Keratinocyte (primary cell): ENCODE results near the gene HPSE2. TPM values are rescaled to one million over a fixed set of nuclear protein-coding genes. Genes with fewer than 3 reads are reported as not detected.

Experiments used
- DNase-seq: peaks from one replicate; pipeline ENCODE4 v3.0.0-alpha.2; 2011; ENCODE audit warnings: low read depth, missing footprints, low spot score
- FAIRE-seq: peaks from 2 replicates; lab custom pipeline; 2011; peaks lifted over from hg19 to GRCh38; lab: Jason Lieb, UNC
- H2AFZ ChIP-seq: 2 replicates; pipeline ENCODE4 v1.6.0; 2012; ENCODE audit warnings: low read length, control low read depth, inconsistent platforms; ENCODE audit not compliant: control insufficient read depth
- H3K27ac ChIP-seq: 2 replicates; pipeline ENCODE4 v1.5.1; 2011; ENCODE audit warnings: low read length; ENCODE audit not compliant: control insufficient read depth, insufficient read depth
- H3K27me3 ChIP-seq: 3 replicates; pipeline ENCODE4 v1.6.0; 2011; ENCODE audit warnings: low read length; ENCODE audit not compliant: control insufficient read depth, insufficient read depth; ENCODE audit errors: extremely low read depth
- H3K36me3 ChIP-seq, 2 experiments: 2 replicates in 1 of 2; 3 replicates in 1 of 2; pipeline ENCODE4 v1.5.1; 2011; ENCODE audit warnings: low read length in 2 of 2, mild to moderate bottlenecking in 1 of 2; ENCODE audit not compliant: control insufficient read depth in 2 of 2, insufficient read depth in 2 of 2; ENCODE audit errors: extremely low read depth in 1 of 2
- H3K4me1 ChIP-seq: 3 replicates; pipeline ENCODE4 v1.5.1; 2011; ENCODE audit warnings: low read length; ENCODE audit not compliant: control insufficient read depth, insufficient read depth; ENCODE audit errors: extremely low read depth
- H3K4me2 ChIP-seq: 3 replicates; pipeline ENCODE4 v1.6.0; 2011; ENCODE audit warnings: low read depth, low read length; ENCODE audit not compliant: control insufficient read depth, insufficient read depth; ENCODE audit errors: extremely low read depth
- H3K4me3 ChIP-seq, 3 experiments: fragments of 200-600 bp in 1 of 3; sonication (generic) in 1 of 3; 2 replicates in 2 of 3; 3 replicates in 1 of 3; pipeline ENCODE4 v1.5.1; 2011 to 2016; ENCODE audit warnings: low read length in 3 of 3, mild to moderate bottlenecking in 3 of 3, control low read depth in 2 of 3, inconsistent platforms in 1 of 3, low read depth in 1 of 3, mixed read lengths in 1 of 3, mixed run types in 1 of 3, moderate library complexity in 1 of 3; ENCODE audit not compliant: control insufficient read depth in 2 of 3, insufficient read depth in 2 of 3; ENCODE audit errors: extremely low read depth in 1 of 3
- H3K79me2 ChIP-seq: 2 replicates; pipeline ENCODE4 v1.6.0; 2012; ENCODE audit warnings: low read length; ENCODE audit not compliant: control insufficient read depth, insufficient read depth
- H3K9ac ChIP-seq: 3 replicates; pipeline ENCODE4 v1.6.0; 2011; ENCODE audit warnings: low read length; ENCODE audit not compliant: control insufficient read depth, insufficient read depth; ENCODE audit errors: extremely low read depth
- H3K9me1 ChIP-seq: 3 replicates; pipeline ENCODE4 v1.6.0; 2011; ENCODE audit warnings: low read length; ENCODE audit not compliant: control insufficient read depth, insufficient read depth; ENCODE audit errors: extremely low read depth
- H3K9me3 ChIP-seq: 2 replicates; pipeline ENCODE4 v1.5.1; 2012; ENCODE audit warnings: low read depth, low read length; ENCODE audit not compliant: control insufficient read depth
- H4K20me1 ChIP-seq: 3 replicates; pipeline ENCODE4 v1.6.0; 2011; ENCODE audit warnings: low read length; ENCODE audit not compliant: control insufficient read depth, insufficient read depth; ENCODE audit errors: extremely low read depth
- CTCF ChIP-seq, 3 experiments: IDR thresholded peaks in 1 of 3; conservative IDR thresholded peaks in 1 of 3; optimal IDR thresholded peaks in 1 of 3; 2 replicates in 2 of 3; 3 replicates in 1 of 3; pipeline versions ENCODE3 to v1.5.1; 2011; ENCODE audit warnings: low read length in 3 of 3, mild to moderate bottlenecking in 3 of 3, moderate library complexity in 2 of 3, control low read depth in 1 of 3, inconsistent platforms in 1 of 3; ENCODE audit not compliant: insufficient read depth in 2 of 3; ENCODE audit errors: extremely low read depth in 1 of 3
- EZH2 ChIP-seq: IDR thresholded peaks from one replicate; pipeline ENCODE4 v1.6.1; 2012; ENCODE audit warnings: inconsistent platforms, mild to moderate bottlenecking, low read length, moderate library complexity
- dilution Hi-C: fragments of 300-500 bp; cut with MboI; formaldehyde crosslinking; loops from one replicate; pipeline ENCODE4 v1.7.0; 2020; ENCODE audit warnings: low sequenced_read_pairs; ENCODE audit not compliant: extremely low pct_ligation_motif_present
- polyA plus RNA-seq, 5 experiments: library from polyadenylated mRNA; depleted of rRNA in 3 of 5; stranded (reverse) in 3 of 5; stranded (forward) in 1 of 5; unstranded in 1 of 5; fragments of >200 nt; gene quantifications; 1 replicate in 1 of 5; 2 replicates in 3 of 5; 3 replicates in 1 of 5; pipeline versions ENCODE4 v1.2.1 to v1.2.3, GENCODE V29; 2011 to 2012; ENCODE audit warnings: missing spikeins in 2 of 5, low read depth in 1 of 5, low replicate concordance in 1 of 5

HPSE2 gene
- polyA plus RNA-seq, 1 donor (not counting 4 experiments of a cell fraction or from before 2014, with no cell fraction given) = 0.01 TPM

GRCh38 chr10:98673171-98673782, 562.4 kb downstream of the HPSE2 start:
- no peaks in the 10 kb centered on the region for H3K27me3 ChIP-seq
- H3K9me3 ChIP-seq = no peaks in the 10 kb centered on the region
- no peak overlapping the region for H3K4me3 ChIP-seq
- no peaks in the 10 kb centered on the region for H3K9me1 ChIP-seq
- FAIRE-seq (no peak), DNase-seq (no peak)
- no peak overlapping the region for H3K27ac ChIP-seq
- no peak overlapping the region for H2AFZ ChIP-seq
- TF ChIP-seq EZH2 (no peak), CTCF (optimal IDR thresholded peaks at IDR 0.05 in 1 of 3, IDR thresholded peaks at IDR 0.05 in 1 of 3, conservative IDR thresholded peaks at IDR 0.05 in 1 of 3; ENCODE audit: extremely low read depth in 1 of 3, insufficient read depth in 2 of 3, low read length in 3 of 3) (no peak)
- no peak overlapping the region for H3K4me2 ChIP-seq
- dilution Hi-C loops = no loop called here
- H3K9ac ChIP-seq = no peak overlapping the region
- H3K4me1 ChIP-seq = no peaks in the 10 kb centered on the region
- H3K36me3 ChIP-seq = no peaks in the 10 kb centered on the region
- H4K20me1 ChIP-seq = no peaks in the 10 kb centered on the region
- no peaks in the 10 kb centered on the region for H3K79me2 ChIP-seq

DNA sequence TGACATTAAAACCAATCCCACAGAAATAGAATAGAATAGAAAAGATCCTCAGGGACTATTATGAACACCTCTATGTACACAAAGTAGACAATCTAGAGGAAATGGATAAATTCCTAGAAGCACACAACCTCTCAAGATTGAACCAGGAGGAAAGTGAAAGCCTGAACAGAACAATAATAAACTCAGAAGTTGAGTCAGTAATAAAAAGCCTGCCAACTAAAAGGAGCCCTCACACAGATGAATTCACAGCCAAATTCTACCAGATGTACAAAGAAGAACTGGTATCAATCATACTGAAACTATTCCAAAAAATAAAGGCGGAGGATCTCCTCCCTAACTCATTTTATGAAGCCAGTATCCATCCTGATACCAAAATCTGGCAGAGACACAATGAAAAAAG, 568.6 kb downstream of the HPSE2 start:
- no peak for FAIRE-seq
- TF ChIP-seq CTCF (optimal IDR thresholded peaks at IDR 0.05 in 1 of 3, IDR thresholded peaks at IDR 0.05 in 1 of 3, conservative IDR thresholded peaks at IDR 0.05 in 1 of 3; ENCODE audit: extremely low read depth in 1 of 3, insufficient read depth in 2 of 3, low read length in 3 of 3) = no peak
- no peak for TF ChIP-seq EZH2
- H3K27ac ChIP-seq = no peak overlapping the region
- H3K36me3 ChIP-seq = no peaks in the 10 kb centered on the region
- no peaks in the 10 kb centered on the region for H4K20me1 ChIP-seq
- dilution Hi-C loops = no loop called here
- H3K4me2 ChIP-seq = no peak overlapping the region
- H3K4me3 ChIP-seq = no peak overlapping the region
- no peaks in the 10 kb centered on the region for H3K9me1 ChIP-seq
- H3K9me3 ChIP-seq = no peaks in the 10 kb centered on the region
- H3K27me3 ChIP-seq = no peaks in the 10 kb centered on the region
- H3K79me2 ChIP-seq = no peaks in the 10 kb centered on the region
- no peaks in the 10 kb centered on the region for H3K4me1 ChIP-seq
- no peak for DNase-seq
- H2AFZ ChIP-seq = no peak overlapping the region
- no peak overlapping the region for H3K9ac ChIP-seq
